GM18873 (cell line): ENCODE data around the gene CBX4.

Experiments used
- ATAC-seq: cut with Tn5 transposase; IDR thresholded peaks from one replicate; pipeline ENCODE4 v1.9.1; 2021; ENCODE audit warnings: mild to moderate bottlenecking, moderate library complexity, moderate number of reproducible peaks; ENCODE audit not compliant: unreplicated experiment, low FRiP score

CBX4 gene

GRCh38 chr17:79802736-79803420 lies 36.4 kb downstream of the CBX4 start:
- ATAC-seq, result no peak

GRCh38 chr17:79802039-79802735 lies 37.1 kb downstream of the CBX4 start:
- no peak for ATAC-seq

DNA sequence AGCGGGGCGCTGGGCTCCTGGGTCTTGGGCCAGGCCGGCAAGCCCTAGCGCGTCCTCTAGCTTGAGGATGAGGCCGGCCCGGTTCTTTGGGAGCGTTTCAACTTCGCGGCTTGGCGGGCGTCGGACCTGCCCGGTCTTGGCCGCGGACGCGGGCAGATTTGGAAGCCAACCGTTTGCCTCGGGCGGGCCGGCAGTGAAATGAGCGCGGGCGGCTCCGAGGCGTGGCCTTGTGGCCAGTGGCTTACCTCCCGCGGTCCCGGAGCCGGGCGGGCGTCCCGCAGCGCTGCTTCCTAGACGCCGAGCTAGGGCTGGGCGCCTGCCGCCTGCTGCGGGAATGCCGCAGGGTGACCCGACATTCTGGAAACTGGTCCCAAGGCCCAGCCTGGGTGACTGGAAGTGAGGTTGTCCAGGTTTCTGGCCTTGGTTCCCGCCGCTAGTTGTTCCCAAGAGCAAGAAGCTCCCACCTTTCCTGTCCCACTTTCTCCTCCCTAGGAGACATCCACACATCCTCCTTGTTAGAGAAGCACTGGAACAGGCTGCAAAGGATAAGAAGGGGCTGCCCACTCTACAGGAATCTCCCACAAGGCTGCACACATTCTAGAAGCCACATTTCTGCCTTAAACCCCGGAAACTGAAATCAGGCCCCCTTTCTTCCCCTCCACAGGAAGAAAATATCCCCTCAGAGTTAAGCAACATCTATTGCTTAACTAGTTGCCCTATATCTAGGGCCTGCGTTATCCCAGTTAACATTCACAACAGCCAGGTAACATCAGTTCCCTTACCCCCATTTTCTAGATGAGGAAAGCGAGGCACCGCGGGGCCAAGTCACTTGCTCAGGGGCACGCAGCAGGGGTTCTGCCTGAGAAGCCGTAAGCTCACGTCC lies 37.8 kb downstream of the CBX4 start:
- no peak for ATAC-seq

GRCh38 chr17:79800325-79801155 lies 38.7 kb downstream of the CBX4 start:
- ATAC-seq, result no peak

DNA sequence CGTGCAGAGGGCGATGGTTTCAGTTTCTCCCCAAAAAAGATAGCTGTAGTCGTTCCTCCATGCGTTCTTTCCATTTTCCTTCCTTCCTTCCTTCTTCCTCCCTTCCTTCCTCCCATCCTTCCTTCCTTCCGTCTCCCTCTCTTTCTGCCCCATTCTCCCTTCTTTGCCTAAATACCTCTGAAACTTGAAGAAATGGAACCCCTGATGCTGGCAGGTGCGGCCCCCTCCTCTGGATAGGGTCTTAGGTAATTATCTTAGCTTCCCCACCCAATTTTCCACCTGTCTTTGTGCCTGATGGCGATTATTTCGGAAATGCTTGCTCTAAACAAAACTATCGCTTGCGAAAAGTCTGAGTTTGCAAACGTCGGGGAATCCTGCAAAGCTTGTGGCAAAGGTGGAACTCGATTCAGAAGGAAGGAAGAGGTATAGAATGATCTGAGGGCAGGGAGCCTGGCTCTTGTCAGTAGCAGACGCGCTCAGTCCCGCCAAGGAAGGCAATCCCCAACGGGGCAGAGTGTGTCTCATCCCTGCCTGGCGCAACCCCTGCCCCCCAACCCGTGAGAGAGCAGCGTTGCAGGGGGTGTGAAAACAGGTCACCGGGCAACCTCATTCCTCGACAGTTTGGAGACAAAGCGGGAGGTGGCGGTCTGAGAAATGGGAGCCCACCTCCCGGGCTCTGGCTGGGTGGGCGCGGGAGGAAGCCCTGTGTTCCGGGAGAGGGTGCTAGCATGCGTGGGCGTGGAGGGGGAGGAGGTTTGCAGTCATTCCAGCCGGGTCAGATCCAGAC lies 39.5 kb downstream of the CBX4 start:
- ATAC-seq, result no peak

DNA sequence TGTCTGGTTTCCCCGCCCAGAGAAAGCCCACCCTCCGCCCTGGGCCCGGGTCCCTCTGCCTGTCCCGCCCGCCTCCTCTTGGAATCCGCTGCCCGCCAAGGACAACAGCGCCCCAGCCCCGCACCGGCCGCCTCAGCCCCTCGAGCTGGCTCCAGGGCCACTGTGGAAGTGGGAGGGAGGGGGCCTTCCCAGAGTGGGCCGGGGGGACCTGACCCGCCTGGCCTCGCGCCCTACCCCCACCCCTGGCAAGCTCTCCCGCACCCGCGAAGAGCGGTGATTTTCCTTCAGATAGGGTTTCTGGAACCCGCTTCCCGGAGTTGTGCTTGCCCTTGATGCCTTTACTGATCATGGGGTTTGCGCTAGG lies 40.1 kb downstream of the CBX4 start:
- no peak for ATAC-seq

GRCh38 chr17:79798299-79799173 lies 40.7 kb downstream of the CBX4 start:
- ATAC-seq, result no peak

DNA sequence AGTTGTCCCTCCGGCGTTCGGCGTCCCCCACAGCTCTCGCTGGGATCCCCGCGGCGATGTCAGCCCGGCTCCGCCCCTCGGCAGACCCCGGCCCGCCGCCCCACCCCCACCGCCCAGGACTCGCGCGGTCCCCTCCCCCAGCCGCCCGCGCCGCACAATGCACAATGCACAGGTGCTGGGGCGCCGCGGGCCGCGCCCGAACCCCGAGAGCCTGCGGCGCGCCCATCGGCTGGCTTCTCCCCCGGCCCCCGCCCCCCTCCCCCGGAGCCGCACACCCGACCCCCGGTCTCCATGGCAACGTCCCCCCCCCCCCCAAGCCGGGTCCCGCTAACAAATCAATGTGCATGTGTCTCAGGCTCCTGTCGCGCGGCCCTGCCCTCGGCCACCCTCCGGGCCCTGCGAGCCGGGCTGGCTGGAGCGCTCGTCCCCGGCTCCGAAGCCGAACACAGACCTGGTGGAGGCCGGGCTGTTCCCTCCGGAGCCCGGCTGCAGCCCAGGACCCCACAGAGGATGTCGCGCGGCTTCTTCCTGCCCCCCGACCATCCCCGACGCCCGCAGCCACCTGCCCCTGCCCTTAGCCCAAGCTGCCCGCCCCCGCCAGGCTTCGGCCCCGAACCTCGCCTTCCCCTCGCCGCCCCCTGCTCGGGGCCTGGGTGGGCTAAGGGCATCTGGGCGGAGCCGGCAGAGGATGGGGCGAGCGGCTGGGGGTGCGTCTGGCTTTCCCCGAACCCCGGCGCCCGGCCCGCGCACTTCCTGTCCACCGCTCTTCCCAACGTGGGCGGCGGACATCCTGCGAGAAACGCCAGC lies 41.5 kb downstream of the CBX4 start:
- no peak for ATAC-seq

- peak; percentile 89 for ATAC-seq
Observed at GRCh38 chr17:79796763-79797491, 42.3 kb downstream of the CBX4 start, which contains the start of gene CBX8. CBX8 (minus strand) TSS chr17:79797077; CDS start chr17:79796998, 79 bp downstream.

- ATAC-seq, result no peak
Observed at GRCh38 chr17:79796444-79796762, 42.8 kb downstream of the CBX4 start.

GRCh38 chr17:79795795-79796443 lies 43.3 kb downstream of the CBX4 start:
- ATAC-seq, result no peak

- no peak for ATAC-seq
Observed at GRCh38 chr17:79794659-79795511, 44.4 kb downstream of the CBX4 start.

DNA sequence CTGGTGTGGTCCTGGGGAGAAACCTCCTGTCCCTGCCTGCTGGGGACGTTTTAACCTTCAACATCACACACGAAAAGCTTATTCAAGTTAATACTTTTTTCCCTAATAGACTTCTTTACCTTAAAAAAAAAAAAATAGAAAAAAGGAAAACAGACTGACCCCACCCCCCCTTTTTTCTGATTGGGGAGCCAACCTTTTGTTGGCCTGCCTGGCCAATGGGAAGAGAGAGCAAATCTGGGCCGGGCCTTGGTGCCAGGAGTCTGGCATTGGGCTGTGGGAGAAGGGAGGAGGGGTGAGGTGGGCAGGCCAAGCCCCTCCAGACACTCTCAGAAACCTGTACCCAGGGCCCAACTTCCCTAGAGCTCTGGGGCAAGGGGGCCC lies 45.3 kb downstream of the CBX4 start:
- no peak for ATAC-seq

DNA sequence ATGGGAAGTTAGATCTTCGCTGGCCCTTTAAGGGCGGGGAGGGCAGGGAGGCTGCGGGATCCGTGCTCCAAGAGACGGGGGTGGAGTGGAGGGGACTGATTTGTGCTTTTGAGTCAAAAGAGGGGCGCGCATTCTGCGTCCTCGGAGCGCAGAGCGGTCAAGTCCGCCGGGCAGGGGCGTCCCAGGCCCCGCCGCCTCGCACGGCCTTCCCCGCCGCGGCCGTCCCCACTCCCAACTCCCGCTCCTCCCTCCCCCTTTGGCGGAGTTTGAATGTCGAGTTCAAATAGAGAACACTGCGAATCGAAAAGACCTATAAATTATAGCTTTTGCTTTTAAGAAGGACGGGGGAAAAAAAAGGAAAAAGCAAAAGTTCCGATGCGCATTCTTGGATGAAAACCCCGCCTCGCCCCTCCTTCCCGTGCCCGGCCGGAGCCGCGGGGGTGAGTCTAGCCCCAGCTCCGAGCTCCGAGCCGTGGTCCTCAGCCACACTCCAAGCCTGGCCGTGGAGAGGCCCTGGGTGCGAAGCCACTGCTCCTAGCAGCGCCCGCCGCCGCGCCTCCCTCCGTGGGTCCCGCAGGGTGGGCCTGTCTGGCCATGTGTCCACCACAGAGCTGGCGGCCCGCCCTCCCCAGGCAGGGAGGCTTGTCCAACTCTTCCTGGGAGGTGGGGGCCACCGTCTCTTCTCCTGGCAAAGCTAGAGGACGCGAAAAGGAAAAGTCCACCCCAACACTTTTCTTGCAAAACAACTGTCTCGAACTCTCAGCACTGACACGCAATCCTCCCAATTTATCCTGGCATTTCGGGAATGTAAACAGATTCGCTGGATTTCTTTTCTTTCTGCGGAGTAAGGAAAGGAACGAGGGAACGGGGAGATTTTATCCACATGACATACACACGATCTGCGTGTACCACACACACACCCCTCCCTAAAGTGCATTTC lies 46.0 kb downstream of the CBX4 start:
- ATAC-seq, result no peak

- ATAC-seq, result no peak
Observed at GRCh38 chr17:79792341-79792871, 46.8 kb downstream of the CBX4 start.
